GM12864 (cell line): ENCODE results near the gene NFKBIE.
"Not testable (repeated sequence)": the region's sequence is repeated elsewhere in the genome, so short reads cannot be mapped to it uniquely, and the experiment has no call there.

ENCODE experiments used
- DNase-seq: peaks from one replicate; pipeline ENCODE4 v3.0.0-alpha.2; 2011; ENCODE audit warnings: low read depth
- H3K4me3 ChIP-seq: 2 replicates; pipeline ENCODE4 v1.5.1; 2011; ENCODE audit warnings: mild to moderate bottlenecking, low read depth, low read length, control low read depth
- TF ChIP-seq, protein P1 (sequence below): IDR thresholded peaks from 2 replicates; pipeline ENCODE4 v1.5.1; 2011; ENCODE audit warnings: low read depth, mild to moderate bottlenecking, moderate library complexity, low read length, control low read depth, inconsistent platforms; ENCODE audit errors: missing control alignments

Gene NFKBIE, protein sequence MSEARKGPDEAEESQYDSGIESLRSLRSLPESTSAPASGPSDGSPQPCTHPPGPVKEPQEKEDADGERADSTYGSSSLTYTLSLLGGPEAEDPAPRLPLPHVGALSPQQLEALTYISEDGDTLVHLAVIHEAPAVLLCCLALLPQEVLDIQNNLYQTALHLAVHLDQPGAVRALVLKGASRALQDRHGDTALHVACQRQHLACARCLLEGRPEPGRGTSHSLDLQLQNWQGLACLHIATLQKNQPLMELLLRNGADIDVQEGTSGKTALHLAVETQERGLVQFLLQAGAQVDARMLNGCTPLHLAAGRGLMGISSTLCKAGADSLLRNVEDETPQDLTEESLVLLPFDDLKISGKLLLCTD

DNA sequence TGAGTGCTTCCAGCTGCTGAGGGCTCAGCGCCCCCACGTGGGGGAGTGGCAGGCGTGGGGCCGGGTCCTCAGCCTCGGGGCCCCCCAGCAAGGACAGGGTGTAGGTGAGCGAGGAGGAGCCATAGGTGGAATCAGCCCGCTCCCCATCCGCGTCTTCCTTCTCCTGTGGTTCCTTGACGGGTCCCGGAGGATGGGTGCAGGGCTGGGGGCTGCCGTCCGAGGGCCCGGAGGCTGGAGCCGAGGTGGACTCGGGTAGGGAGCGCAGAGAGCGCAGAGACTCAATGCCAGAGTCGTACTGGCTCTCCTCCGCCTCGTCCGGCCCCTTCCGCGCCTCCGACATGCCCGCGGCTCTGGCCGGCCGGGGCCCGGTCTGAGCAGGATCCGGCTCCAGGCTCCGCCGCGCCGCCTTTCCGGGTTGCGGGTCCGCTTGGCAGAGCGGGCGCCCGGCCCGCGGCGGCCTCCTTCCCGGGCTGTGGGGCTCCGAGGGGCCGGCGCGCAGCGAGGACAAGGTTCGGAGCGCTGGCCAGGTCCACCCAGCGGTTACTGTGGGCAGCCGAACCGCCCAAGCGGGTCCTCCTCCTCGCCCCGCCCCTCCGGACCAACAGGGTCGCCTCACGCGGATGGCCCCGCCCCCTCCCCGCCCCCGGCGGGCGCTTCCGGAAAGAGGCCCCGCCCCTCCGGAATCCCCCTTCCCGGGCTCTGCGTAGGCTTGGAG is at the start of gene NFKBIE:
NFKBIE (minus strand) TSS at position 545 of the 715 bp plus-strand sequence; CDS start at position 340, 205 bp downstream.
- DNase-seq: no peak

DNA sequence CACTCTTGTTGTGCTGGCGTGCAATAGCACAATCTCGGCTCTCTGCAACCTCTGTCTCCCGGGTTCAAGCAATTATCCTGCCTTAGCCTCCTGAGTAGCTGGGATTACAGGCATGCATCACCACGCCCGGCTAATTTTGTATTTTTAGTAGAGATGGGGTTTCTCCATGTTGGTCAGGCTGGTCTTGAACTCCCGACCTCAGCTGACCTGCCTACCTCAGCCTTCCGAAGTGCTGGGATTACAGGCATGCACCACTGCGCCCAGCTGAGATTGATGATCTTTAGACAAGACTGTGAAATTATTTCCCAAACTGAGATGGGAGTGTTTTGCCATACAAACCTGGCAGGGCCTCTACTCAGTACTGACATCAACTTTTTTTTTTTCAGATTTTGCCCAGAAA is 49.3 kb upstream of the NFKBIE start:
- not testable (repeated sequence) for H3K4me3 ChIP-seq, DNase-seq

More for the DNA sequence above, at the start of gene NFKBIE:
- TF ChIP-seq, protein P1, sequence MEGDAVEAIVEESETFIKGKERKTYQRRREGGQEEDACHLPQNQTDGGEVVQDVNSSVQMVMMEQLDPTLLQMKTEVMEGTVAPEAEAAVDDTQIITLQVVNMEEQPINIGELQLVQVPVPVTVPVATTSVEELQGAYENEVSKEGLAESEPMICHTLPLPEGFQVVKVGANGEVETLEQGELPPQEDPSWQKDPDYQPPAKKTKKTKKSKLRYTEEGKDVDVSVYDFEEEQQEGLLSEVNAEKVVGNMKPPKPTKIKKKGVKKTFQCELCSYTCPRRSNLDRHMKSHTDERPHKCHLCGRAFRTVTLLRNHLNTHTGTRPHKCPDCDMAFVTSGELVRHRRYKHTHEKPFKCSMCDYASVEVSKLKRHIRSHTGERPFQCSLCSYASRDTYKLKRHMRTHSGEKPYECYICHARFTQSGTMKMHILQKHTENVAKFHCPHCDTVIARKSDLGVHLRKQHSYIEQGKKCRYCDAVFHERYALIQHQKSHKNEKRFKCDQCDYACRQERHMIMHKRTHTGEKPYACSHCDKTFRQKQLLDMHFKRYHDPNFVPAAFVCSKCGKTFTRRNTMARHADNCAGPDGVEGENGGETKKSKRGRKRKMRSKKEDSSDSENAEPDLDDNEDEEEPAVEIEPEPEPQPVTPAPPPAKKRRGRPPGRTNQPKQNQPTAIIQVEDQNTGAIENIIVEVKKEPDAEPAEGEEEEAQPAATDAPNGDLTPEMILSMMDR: peak; percentile 46
- peak within 1 kb of the TSS; percentile 94 for H3K4me3 ChIP-seq

DNA sequence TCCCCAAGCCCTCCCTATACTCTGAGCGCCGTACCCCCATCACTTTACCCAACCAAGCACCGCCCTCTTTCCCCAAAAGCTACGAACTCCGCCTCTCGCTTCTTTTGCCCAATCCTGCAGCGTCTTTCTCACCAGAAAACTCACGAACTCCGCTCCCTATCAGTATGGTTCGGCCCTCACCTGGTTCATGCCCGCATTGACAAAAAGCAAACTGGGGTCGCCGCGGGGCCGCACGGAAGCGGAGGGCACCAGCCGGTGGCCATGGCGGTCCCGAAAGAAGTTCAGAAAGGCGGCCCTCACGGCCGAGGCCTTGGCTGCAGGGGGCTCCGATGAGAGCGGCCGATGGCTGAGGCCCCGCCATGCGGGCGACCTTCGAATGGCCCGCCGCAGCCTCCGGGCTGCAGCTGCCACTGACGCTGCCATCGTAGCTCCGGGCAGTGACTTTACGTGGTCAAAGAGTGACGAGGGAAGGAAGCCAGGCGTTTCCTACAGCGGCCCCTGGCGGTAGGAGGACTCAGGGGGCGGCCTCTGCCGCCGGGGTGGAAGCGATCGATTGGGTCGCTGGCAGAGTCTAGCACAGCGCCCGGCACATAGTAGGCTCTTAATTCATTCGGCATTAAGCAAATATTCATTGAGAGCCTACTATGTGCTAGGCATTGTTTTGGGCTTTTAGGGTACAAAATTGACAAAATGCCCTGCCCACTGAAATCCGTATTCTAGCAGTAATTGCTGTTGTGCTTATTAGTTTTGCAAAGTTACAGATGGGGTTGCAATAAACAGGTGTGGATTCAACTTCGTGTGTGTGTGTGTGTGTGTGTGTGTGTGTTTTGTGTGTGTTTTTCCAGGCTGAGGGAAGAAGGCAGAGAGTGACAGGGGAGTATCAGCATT is 47.8 kb upstream of the NFKBIE start, which contains the start of gene AARS2:
AARS2 (minus strand) TSS at position 447 of the 888 bp plus-strand sequence; CDS start at position 423, 24 bp downstream.
- H3K4me3 ChIP-seq: peak within 1 kb of the TSS; percentile 86
- TF ChIP-seq, protein P1: peak; percentile 99
- peak; percentile 75 for DNase-seq

DNA sequence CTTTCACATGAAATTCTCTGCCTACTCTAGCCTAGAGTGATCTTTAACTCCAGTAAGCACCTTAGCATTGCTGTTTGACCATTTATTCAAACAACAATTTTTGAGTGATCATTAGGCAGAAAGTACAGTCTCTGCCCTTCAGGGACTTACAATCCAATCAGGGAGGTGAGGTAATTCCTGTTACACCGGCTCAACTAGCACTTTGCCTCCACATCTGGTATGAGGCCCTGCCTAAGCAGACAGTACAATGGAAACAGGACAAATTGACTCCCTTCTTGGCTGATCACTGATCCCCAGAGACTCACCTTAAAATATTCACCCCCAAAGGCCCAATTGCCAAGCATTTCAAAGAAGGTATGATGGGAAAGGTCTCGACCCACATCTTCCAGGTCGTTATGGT is 46.4 kb upstream of the NFKBIE start:
- no peak for DNase-seq
- H3K4me3 ChIP-seq: no peak overlapping the region; the same call in 1 of the 2 replicates
- TF ChIP-seq, protein P1: no peak

DNA sequence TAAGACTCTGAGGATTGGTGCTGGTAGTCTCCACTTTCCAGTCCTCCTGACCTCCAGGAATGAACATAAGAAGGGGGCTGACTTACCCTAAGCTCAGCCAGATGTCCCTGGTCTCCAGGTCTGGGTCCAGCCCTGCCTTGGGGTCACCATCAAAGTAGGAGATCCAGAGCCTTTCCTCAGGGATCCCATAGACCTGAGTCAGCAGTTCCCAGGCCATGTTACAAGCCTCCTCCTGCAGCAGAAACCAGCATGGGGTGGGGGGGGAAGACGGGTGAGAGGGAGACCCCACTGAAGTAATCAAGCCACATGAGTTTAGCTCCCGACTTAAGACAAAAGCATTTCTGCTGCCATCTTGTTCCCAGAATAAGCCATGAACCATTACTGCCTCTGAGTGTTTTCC is 46.0 kb upstream of the NFKBIE start:
- DNase-seq: no peak
- no peak overlapping the region for H3K4me3 ChIP-seq
- TF ChIP-seq, protein P1: no peak

DNA sequence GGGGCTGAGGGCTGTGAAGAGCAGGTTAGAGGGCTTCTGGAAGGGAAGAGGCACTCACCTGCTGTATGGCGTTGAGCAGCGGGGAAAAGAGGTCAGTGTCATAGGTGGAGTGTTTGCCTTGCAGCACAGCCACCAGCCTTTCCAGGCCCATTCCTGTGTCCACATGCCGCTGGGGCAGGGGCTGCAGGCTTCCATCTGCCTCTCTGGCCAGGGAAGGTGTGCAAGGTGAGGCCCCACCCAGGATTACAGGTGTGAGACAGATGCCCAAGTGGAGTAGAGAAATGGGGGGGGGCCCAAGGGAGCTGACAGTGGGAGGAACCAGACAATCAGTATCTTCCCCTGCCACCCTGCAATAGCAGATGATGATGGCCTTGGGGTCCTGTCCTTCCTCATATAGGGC is 44.9 kb upstream of the NFKBIE start:
- DNase-seq: no peak
- TF ChIP-seq, protein P1: no peak
- H3K4me3 ChIP-seq: no peak overlapping the region
